H1 (cell line): ENCODE measurements around the gene ZNF385B. TPM values are rescaled to one million over a fixed set of nuclear protein-coding genes. Genes with fewer than 3 reads are reported as not detected.

Source experiments
- CTCF ChIA-PET: fragments of 300-600 bp; sonication (Branson Sonifier 250); formaldehyde crosslinking; loops from one replicate; lab custom pipeline; 2021; ENCODE audit not compliant: partially characterized antibody; lab: Charles Lee
- POLR2A ChIA-PET: fragments of 300-600 bp; sonication (Branson Sonifier 250); formaldehyde crosslinking; loops from one replicate; lab custom pipeline; 2021; ENCODE audit warnings: inconsistent platforms; ENCODE audit not compliant: partially characterized antibody; lab: Charles Lee
- DNase-seq, 2 experiments: peaks; one replicate each; pipeline versions ENCODE4 v3.0.0 to v3.0.0-alpha.2; 2010 to 2022; ENCODE audit warnings: low spot score in 2 of 2, low read depth in 1 of 2, mixed read lengths in 1 of 2
- FAIRE-seq: peaks from 2 replicates; lab custom pipeline; 2011; peaks lifted over from hg19 to GRCh38; lab: Jason Lieb, UNC
- H2AFZ ChIP-seq: 2 replicates; pipeline ENCODE4 v1.8.1; 2012; ENCODE audit warnings: low read length, inconsistent platforms
- H2AK5ac ChIP-seq: 2 replicates; pipeline ENCODE4 v1.6.1; 2013; ENCODE audit warnings: low read depth, low read length
- H2BK120ac ChIP-seq: replicated peaks from 2 replicates; pipeline ENCODE3; 2013; ENCODE audit warnings: low read depth, low read length, inconsistent platforms
- H2BK12ac ChIP-seq: 2 replicates; pipeline ENCODE4 v1.6.1; 2013; ENCODE audit warnings: low read depth, low read length
- H2BK15ac ChIP-seq: 2 replicates; pipeline ENCODE4 v1.6.1; 2013; ENCODE audit warnings: low read length
- H2BK20ac ChIP-seq: 2 replicates; pipeline ENCODE4 v1.6.1; 2013; ENCODE audit warnings: low read length
- H2BK5ac ChIP-seq: 2 replicates; pipeline ENCODE4 v1.6.1; 2013; ENCODE audit warnings: low read depth, low read length
- H3K14ac ChIP-seq: 2 replicates; pipeline ENCODE4 v1.6.1; 2013; ENCODE audit warnings: inconsistent platforms; ENCODE audit not compliant: insufficient read length
- H3K18ac ChIP-seq: 2 replicates; pipeline ENCODE4 v1.6.1; 2013; ENCODE audit warnings: low read length; ENCODE audit errors: extremely low read depth
- H3K23ac ChIP-seq: 2 replicates; pipeline ENCODE4 v1.6.1; 2013; ENCODE audit warnings: inconsistent platforms; ENCODE audit not compliant: insufficient read length
- H3K23me2 ChIP-seq: 2 replicates; pipeline ENCODE4 v1.6.1; 2013; ENCODE audit warnings: low read depth, low read length
- H3K27ac ChIP-seq: 2 replicates; pipeline ENCODE4 v1.6.1; 2011; ENCODE audit warnings: low read depth, low read length, inconsistent platforms
- H3K27me3 ChIP-seq, 4 experiments: replicated peaks in 1 of 4; 1 replicate in 1 of 4; 2 replicates in 3 of 4; pipeline versions ENCODE4 v1.6.1 to v1.8.1; 2011 to 2013; ENCODE audit warnings: low read length in 3 of 4, mild to moderate bottlenecking in 3 of 4, inconsistent platforms in 2 of 4, mixed read lengths in 2 of 4, moderate library complexity in 1 of 4; ENCODE audit not compliant: control insufficient read depth in 3 of 4, insufficient read depth in 3 of 4; ENCODE audit errors: extremely low read depth in 1 of 4
- H3K36me3 ChIP-seq, 4 experiments: 2 replicates each; pipeline versions ENCODE4 v1.6.1 to v1.8.1; 2011 to 2013; ENCODE audit warnings: mild to moderate bottlenecking in 4 of 4, low read length in 3 of 4, moderate library complexity in 2 of 4, control low read depth in 1 of 4, inconsistent platforms in 1 of 4; ENCODE audit not compliant: insufficient read depth in 4 of 4, control insufficient read depth in 2 of 4
- H3K4ac ChIP-seq: replicated peaks from 2 replicates; pipeline ENCODE3; 2013; ENCODE audit warnings: low read length, low read depth, mixed read lengths, inconsistent platforms; ENCODE audit not compliant: insufficient read length
- H3K4me1 ChIP-seq, 4 experiments: replicated peaks in 1 of 4; 1 replicate in 1 of 4; 2 replicates in 3 of 4; pipeline versions ENCODE4 v1.6.1 to v1.8.1; 2011 to 2013; ENCODE audit warnings: low read length in 3 of 4, inconsistent platforms in 2 of 4, mixed read lengths in 1 of 4; ENCODE audit not compliant: insufficient read depth in 4 of 4, control insufficient read depth in 3 of 4
- H3K4me2 ChIP-seq, 2 experiments: 2 replicates each; pipeline versions ENCODE4 v1.6.1 to v1.8.1; 2011 to 2013; ENCODE audit warnings: low read depth in 2 of 2, low read length in 2 of 2, control low read depth in 1 of 2, inconsistent platforms in 1 of 2, mild to moderate bottlenecking in 1 of 2; ENCODE audit not compliant: insufficient read depth in 1 of 2
- H3K4me3 ChIP-seq, 4 experiments: fragments of 200-600, 300-600 bp in 1 of 4; sonication (generic), shearing (Covaris generic), sonication (Bioruptor Twin) in 1 of 4; 2 replicates each; pipeline versions ENCODE4 v1.5.1 to v1.8.1; 2011 to 2016; ENCODE audit warnings: low read length in 4 of 4, low read depth in 3 of 4, control low read depth in 2 of 4, inconsistent platforms in 2 of 4, mild to moderate bottlenecking in 2 of 4, mixed read lengths in 1 of 4, moderate library complexity in 1 of 4; ENCODE audit not compliant: insufficient read depth in 2 of 4; ENCODE audit errors: extremely low read depth in 1 of 4
- H3K56ac ChIP-seq: replicated peaks from 2 replicates; pipeline ENCODE3; 2013; ENCODE audit warnings: low read depth, mild to moderate bottlenecking, mixed read lengths, low read length, inconsistent platforms; ENCODE audit not compliant: insufficient read length
- H3K79me1 ChIP-seq: 2 replicates; pipeline ENCODE4 v1.6.1; 2013; ENCODE audit warnings: low read depth, low read length, control low read depth
- H3K79me2 ChIP-seq, 2 experiments: 2 replicates each; pipeline versions ENCODE4 v1.6.1 to v1.8.1; 2012 to 2013; ENCODE audit warnings: low read length in 2 of 2, mild to moderate bottlenecking in 2 of 2, inconsistent platforms in 1 of 2; ENCODE audit not compliant: insufficient read depth in 2 of 2, control insufficient read depth in 1 of 2
- H3K9ac ChIP-seq, 4 experiments: replicated peaks in 1 of 4; 1 replicate in 1 of 4; 2 replicates in 3 of 4; pipeline versions ENCODE4 v1.6.1 to v1.8.1; 2011 to 2013; ENCODE audit warnings: low read depth in 3 of 4, low read length in 3 of 4, control low read depth in 2 of 4, mild to moderate bottlenecking in 2 of 4, moderate library complexity in 2 of 4, inconsistent platforms in 1 of 4; ENCODE audit errors: extremely low read depth in 1 of 4
- H3K9me3 ChIP-seq, 2 experiments: 2 replicates each; pipeline versions ENCODE4 v1.6.1 to v1.8.1; 2012 to 2013; ENCODE audit warnings: mild to moderate bottlenecking in 2 of 2, moderate library complexity in 2 of 2, control low read depth in 1 of 2, inconsistent platforms in 1 of 2, low read depth in 1 of 2, low read length in 1 of 2, mixed read lengths in 1 of 2; ENCODE audit not compliant: insufficient read depth in 2 of 2
- H4K20me1 ChIP-seq, 2 experiments: replicated peaks in 1 of 2; 2 replicates each; pipeline versions ENCODE3 to v1.8.1; 2011 to 2013; ENCODE audit warnings: inconsistent platforms in 2 of 2, low read length in 2 of 2, mild to moderate bottlenecking in 1 of 2; ENCODE audit not compliant: insufficient read depth in 2 of 2, control insufficient read depth in 1 of 2
- H4K5ac ChIP-seq: 2 replicates; pipeline ENCODE4 v1.6.1; 2013; ENCODE audit warnings: low read length, low read depth, mixed read lengths, inconsistent platforms; ENCODE audit not compliant: insufficient read length
- H4K8ac ChIP-seq: 2 replicates; pipeline ENCODE4 v1.8.0; 2013; ENCODE audit warnings: mild to moderate bottlenecking, moderate library complexity, low read length, inconsistent platforms; ENCODE audit not compliant: insufficient read depth; ENCODE audit errors: extremely low read depth
- H4K91ac ChIP-seq: replicated peaks from 2 replicates; pipeline ENCODE3; 2013; ENCODE audit warnings: low read length, mixed read lengths, inconsistent platforms; ENCODE audit not compliant: insufficient read length
- BACH1 ChIP-seq: IDR thresholded peaks from 2 replicates; pipeline ENCODE4 v1.6.1; 2012; ENCODE audit warnings: low read length, improper control_type of control experiment
- PHF8 ChIP-seq: fragments of 200-600 bp; sonication (generic); conservative IDR thresholded peaks from 2 replicates; pipeline ENCODE4 v1.7.1; 2012; ENCODE audit warnings: low read depth, mild to moderate bottlenecking, inconsistent platforms, low read length, moderate library complexity
- RXRA ChIP-seq: IDR thresholded peaks from 2 replicates; pipeline ENCODE4 v1.6.1; 2011; ENCODE audit warnings: low read depth, mild to moderate bottlenecking, low read length, moderate library complexity; ENCODE audit not compliant: insufficient read depth
- WGBS, 2 experiments: shearing (Covaris generic) in 1 of 2; methylation state at CpG; one replicate each; pipeline versions ENCODE4 v1.1.6 to v1.1.7; 2013 to 2015; ENCODE audit warnings: low lambda C conversion rate in 2 of 2, mixed read lengths in 2 of 2, inconsistent platforms in 1 of 2, low coverage in 1 of 2, missing lambda C conversion rate in 1 of 2; ENCODE audit not compliant: insufficient replicate concordance in 2 of 2, insufficient coverage in 1 of 2, insufficient read length in 1 of 2; ENCODE audit errors: extremely low coverage in 1 of 2, missing lambda C conversion rate in 1 of 2; 5-methylcytosine and 5-hydroxymethylcytosine counted together
- polyA plus RNA-seq, 7 experiments: library from polyadenylated mRNA; depleted of rRNA in 3 of 7; stranded (reverse) in 5 of 7; unstranded in 2 of 7; fragments of >200 nt in 5 of 7; fragments of 200-250 nt in 2 of 7; gene quantifications; 1 replicate in 5 of 7; 2 replicates in 1 of 7; 4 replicates in 1 of 7; pipeline versions ENCODE4 v1.2.1 to v1.2.3, GENCODE V29; 2011 to 2013; ENCODE audit warnings: missing spikeins in 2 of 7, mixed read lengths in 2 of 7
- total RNA-seq: library from RNA; stranded (reverse); fragmentation: NEBNext Ultra II Directional; extraction: Animal tissue kit (Norgen Biotek cat#: 25700); gene quantifications from 2 replicates; pipeline ENCODE4 v1.2.1, GENCODE V29; 2021

ZNF385B gene
- total and polyA plus RNA-seq, 2 of the 8 experiments (the other 6 are each of a cell fraction or from before 2014, with no cell fraction given), result 1.1 to 3.7 TPM

GRCh38 chr2:179533875-179534274, 327.5 kb downstream of the ZNF385B start:
- CTCF ChIA-PET, result interaction anchor here (0.9 to 2.0 kb wide), 2 partner anchors 9 kb away, joined by 3 to 5 read pairs; no protein-coding TSS in a partner anchor
- FAIRE-seq (no peak), DNase-seq (no peak)
- H3K79me1 ChIP-seq, result no peaks in the 10 kb centered on the region
- H2BK15ac ChIP-seq, result no peak overlapping the region
- no peaks in the 10 kb centered on the region; a peak in 3 of 7 replicates for H3K4me1 ChIP-seq
- TF ChIP-seq PHF8 (no peak), RXRA (no peak), BACH1 (no peak)
- POLR2A ChIA-PET, result no interaction called here
- no peak overlapping the region for H2BK20ac ChIP-seq
- no peaks in the 10 kb centered on the region for H3K36me3 ChIP-seq
- no peaks in the 10 kb centered on the region for H3K79me2 ChIP-seq
- no peak overlapping the region for H3K14ac ChIP-seq
- 100% methylated on average over 1 of the region's 1 CpG; no CpG with 5 or more reads in 1 of the 2 experiments for WGBS, 2 experiments
- H3K56ac ChIP-seq, result no peak overlapping the region
- no peak overlapping the region for H3K9ac ChIP-seq
- H3K9me3 ChIP-seq, result 0 out of 4 replicates have a peak, but pooled peaks cover 0 to 1% of the 10 kb centered on the region in 2 experiments
- no peak overlapping the region for H3K27ac ChIP-seq
- H2BK12ac ChIP-seq, result no peak overlapping the region
- H3K4me3 ChIP-seq, result no peak overlapping the region
- H2AK5ac ChIP-seq, result no peak overlapping the region
- H3K4ac ChIP-seq, result no peak overlapping the region
- H4K20me1 ChIP-seq, result no peaks in the 10 kb centered on the region
- no peak overlapping the region for H4K8ac ChIP-seq
- no peak overlapping the region for H3K4me2 ChIP-seq
- H2BK5ac ChIP-seq, result no peak overlapping the region
- no peak overlapping the region for H3K23ac ChIP-seq
- H3K23me2 ChIP-seq, result no peaks in the 10 kb centered on the region
- H3K18ac ChIP-seq, result no peak overlapping the region
- no peak overlapping the region for H4K5ac ChIP-seq
- no peak overlapping the region for H4K91ac ChIP-seq
- H2BK120ac ChIP-seq, result no peak overlapping the region
- H2AFZ ChIP-seq, result no peak overlapping the region
- no peaks in the 10 kb centered on the region for H3K27me3 ChIP-seq
